Nephron (organoid): Measurements from ENCODE around the gene EPS8L2.

Source experiments
- H3K27ac Mint-ChIP-seq, 3 experiments: 2 replicates each; pipeline ENCODE4 v1.8.0; 2020; ENCODE audit warnings: mixed read lengths in 3 of 3, mild to moderate bottlenecking in 2 of 3, moderate library complexity in 1 of 3
- H3K27me3 Mint-ChIP-seq: 2 replicates; pipeline ENCODE4 v1.8.0; 2021; ENCODE audit warnings: low read depth, mild to moderate bottlenecking, moderate library complexity, mixed read lengths
- H3K36me3 Mint-ChIP-seq: 2 replicates; pipeline ENCODE4 v1.8.0; 2020; ENCODE audit warnings: low read depth, mixed read lengths
- H3K4me1 Mint-ChIP-seq: 2 replicates; pipeline ENCODE4 v1.8.0; 2020; ENCODE audit warnings: mixed read lengths
- H3K4me3 Mint-ChIP-seq, 3 experiments: 2 replicates each; pipeline ENCODE4 v1.8.0; 2020; ENCODE audit warnings: mild to moderate bottlenecking in 3 of 3, mixed read lengths in 3 of 3, moderate library complexity in 2 of 3
- H3K9me3 Mint-ChIP-seq: 2 replicates; pipeline ENCODE4 v1.8.0; 2020; ENCODE audit warnings: mixed read lengths
- CTCF ChIP-seq, 3 experiments: fragments of 200-600 bp; sonication (generic); IDR thresholded peaks; one replicate each; pipeline ENCODE4 v1.5.0; 2021; ENCODE audit warnings: antibody characterized with exemption in 3 of 3; ENCODE audit not compliant: unreplicated experiment in 3 of 3

The EPS8L2 gene

DNA sequence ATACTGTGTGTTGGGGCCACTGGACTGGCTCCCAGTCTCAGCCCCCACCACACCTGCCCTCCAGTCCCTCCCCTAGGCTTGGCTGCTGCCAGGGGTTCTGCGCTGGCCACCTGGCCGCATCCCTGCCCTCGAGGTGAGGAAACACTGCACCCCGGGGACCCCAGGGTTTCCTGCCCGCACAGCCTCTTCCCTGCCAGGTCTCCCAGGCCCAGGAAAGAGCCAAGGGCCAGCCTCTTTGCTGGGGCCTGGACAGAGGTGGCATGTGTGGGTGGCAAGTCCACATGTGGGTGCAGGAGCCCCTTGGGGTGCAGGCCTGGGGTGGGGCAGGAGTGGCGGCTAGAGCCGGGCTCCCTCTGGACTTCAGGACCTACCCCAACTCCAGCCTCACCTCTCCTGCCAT lies 2.5 kb downstream of the EPS8L2 start:
- Mint-ChIP-seq H3K4me1 (peaks cover 7% of the 10 kb centered on the region), H3K4me3 (no peak overlapping the region), H3K27ac (peak overlapping the region in 1 of 3 experiments; percentile 93), H3K27me3 (peaks cover 19% of the 10 kb centered on the region), H3K36me3 (peaks cover 4% of the 10 kb centered on the region), H3K9me3 (no peaks in the 10 kb centered on the region)
- TF ChIP-seq CTCF (IDR thresholded peaks at IDR 0.05; ENCODE audit: unreplicated experiment in 3 of 3): no peak

DNA sequence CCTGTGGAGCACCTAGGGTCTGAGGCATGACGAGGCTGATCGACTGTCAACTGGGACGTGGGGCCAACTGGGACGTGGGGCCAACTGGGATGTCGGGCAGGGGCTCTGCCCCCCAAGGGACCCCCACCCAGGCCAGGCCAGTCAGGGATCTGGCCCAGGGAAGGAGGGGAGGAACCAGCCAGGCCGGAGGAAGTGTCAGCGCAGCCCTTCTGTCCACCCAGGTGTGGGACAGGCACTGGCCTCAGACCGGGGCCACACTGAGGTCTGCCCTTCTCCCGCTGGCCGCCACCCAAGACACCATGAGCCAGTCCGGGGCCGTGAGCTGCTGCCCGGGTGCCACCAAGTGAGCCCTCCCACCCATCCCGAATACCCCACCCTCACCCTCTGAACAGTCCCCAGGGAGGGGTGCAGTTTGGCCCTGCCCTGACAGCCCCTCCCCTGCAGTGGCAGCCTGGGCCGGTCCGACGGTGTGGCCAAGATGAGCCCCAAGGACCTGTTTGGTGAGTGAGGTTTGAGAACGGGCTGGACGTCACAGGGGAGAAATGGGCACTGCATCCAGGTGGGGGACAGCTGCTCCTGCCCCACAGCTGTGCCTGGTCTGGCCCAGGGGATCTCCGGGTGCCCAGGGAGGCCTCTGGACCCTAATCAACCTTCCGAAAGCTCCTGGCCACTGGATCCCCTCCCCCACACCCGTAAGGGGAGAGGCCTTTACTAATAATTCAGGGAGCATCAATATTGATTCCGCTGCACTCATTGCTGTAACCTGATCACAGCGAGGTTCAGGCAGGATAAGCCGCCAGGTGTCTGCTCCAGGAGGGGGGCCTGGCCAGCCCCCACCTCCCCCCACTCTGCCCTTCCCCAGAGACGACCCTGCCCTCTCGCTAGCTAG lies 3.3 kb downstream of the EPS8L2 start:
- Mint-ChIP-seq H3K9me3 (no peaks in the 10 kb centered on the region), H3K4me1 (peaks cover 7% of the 10 kb centered on the region), H3K27ac (no peak overlapping the region), H3K4me3 (no peak overlapping the region), H3K27me3 (peaks cover 19% of the 10 kb centered on the region), H3K36me3 (peaks cover 4% of the 10 kb centered on the region)
- TF ChIP-seq CTCF (IDR thresholded peaks at IDR 0.05; ENCODE audit: unreplicated experiment in 3 of 3): no peak

DNA sequence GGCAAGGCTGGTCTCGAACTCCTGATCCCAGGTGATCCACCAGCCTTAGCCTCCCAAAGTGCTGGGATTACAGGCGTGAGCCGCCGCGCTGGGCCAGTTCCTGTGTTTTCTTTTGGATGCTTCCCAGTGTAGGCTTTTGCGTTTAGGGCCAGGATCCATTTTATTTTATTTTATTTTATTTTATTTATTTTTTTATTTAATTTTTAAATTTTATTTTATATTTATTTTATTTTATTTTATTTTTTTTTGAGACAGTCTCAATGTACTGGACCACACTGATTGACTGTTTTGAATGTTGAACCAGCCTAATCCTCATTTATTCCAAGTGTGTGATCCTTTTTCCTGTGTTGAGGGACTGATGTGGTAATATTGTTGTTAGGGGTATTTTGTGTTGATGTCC lies 8.4 kb downstream of the EPS8L2 start:
- Mint-ChIP-seq H3K4me3 (no peak overlapping the region), H3K27ac (no peak overlapping the region), H3K27me3 (peaks cover 35% of the 10 kb centered on the region), H3K9me3 (peaks cover 9% of the 10 kb centered on the region), H3K36me3 (peaks cover 17% of the 10 kb centered on the region), H3K4me1 (peaks cover 10% of the 10 kb centered on the region)
- TF ChIP-seq CTCF (IDR thresholded peaks at IDR 0.05; ENCODE audit: unreplicated experiment in 3 of 3): no peak

DNA sequence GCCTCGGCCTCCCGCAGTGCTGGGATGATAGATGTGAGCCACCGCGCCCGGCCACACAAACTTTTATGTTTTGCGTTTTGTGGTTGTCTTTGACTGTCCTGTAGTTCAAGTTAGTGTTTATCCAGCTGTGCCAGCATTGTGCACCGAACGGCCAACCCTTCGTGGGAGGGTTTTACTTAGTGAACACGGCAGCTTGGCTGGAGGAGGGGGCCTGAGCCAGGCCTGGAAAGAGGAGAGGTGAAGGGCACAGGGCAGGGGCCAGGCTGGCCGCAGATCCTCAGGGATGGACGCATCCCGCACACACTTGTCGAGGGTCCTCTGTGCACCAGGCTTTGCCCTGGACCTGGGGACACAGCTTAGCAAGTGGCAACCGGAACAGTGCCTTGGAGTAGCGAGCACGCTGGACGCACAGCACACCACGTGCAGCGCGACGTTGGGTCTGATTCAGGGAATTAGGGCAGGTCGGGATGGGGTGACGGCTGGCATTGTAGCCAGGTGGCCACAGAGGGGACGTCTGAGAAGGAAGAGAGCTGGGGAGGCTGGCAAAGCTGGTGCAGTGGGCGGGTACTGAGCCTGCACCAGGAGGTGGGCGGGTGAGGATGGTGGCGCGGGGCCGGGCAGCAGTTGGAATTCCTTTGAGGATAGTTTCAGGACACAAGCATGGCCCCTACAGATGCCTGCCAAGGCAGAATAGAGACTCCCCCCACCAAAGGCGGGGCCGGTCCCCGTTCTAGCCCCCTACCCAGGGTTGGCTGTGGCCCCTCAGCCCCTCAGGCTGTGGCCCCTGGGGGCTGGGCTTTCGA lies 13.4 kb downstream of the EPS8L2 start:
- no peak for TF ChIP-seq CTCF (IDR thresholded peaks at IDR 0.05; ENCODE audit: unreplicated experiment in 3 of 3)
- Mint-ChIP-seq H3K27ac (peak overlapping the region in 1 of 3 experiments; percentile 14), H3K36me3 (peaks cover 19% of the 10 kb centered on the region), H3K4me3 (peak overlapping the region in 1 of 3 experiments; percentile 12), H3K27me3 (peaks cover 56% of the 10 kb centered on the region), H3K9me3 (peaks cover 9% of the 10 kb centered on the region), H3K4me1 (peaks cover 5% of the 10 kb centered on the region)

DNA sequence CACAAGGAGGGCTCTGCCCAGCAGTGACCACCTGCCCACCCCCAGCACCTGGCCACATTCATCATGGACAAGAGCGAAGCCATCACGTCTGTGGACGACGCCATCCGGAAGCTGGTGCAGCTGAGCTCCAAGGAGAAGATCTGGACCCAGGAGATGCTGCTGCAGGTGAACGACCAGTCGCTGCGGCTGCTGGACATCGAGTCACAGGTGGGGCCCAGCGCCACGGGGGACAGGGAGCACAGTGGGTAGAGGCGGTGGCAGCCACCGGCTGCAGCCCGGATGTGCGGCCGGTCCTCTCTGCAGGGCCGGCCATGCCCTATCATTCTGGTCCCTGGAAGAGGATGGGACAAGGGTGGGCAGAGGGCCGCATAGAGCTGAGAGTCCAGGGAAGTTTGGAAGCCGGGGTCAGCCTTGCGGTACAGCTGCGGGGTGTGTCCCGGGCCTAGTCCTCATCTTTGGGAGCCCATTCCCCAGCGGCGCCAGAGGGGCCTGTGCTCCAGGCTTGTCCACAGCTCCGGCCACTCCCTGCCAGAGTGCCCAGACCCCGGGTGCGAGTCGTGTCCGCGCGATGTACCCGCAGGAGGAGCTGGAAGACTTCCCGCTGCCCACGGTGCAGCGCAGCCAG lies 14.1 kb downstream of the EPS8L2 start:
- Mint-ChIP-seq H3K4me3 (no peak overlapping the region), H3K27me3 (peaks cover 59% of the 10 kb centered on the region), H3K4me1 (peaks cover 5% of the 10 kb centered on the region), H3K36me3 (peaks cover 14% of the 10 kb centered on the region), H3K9me3 (peaks cover 6% of the 10 kb centered on the region), H3K27ac (no peak overlapping the region)
- TF ChIP-seq CTCF (IDR thresholded peaks at IDR 0.05; ENCODE audit: unreplicated experiment in 3 of 3): no peak
